Measurements from ENCODE around the gene EFEMP1. TPM values are rescaled to one million over a fixed set of nuclear protein-coding genes. Genes with fewer than 3 reads are reported as not detected.

The EFEMP1 gene
- total RNA-seq, 2 experiments from 2014 or later = 0.61 TPM; not detected in 1

GRCh38 chr2:55918856-55919255, 4.7 kb downstream of the EFEMP1 start:
- BruUV-seq (replicated peaks) = no TSS peak
- H3K79me2 ChIP-seq (ENCODE audit: insufficient read depth, low read depth, low read length) = no peaks in the 10 kb centered on the region
- intact Hi-C loops (cut with micrococcal nuclease; ENCODE audit: unreplicated experiment) = no loop called here
- H2AFZ ChIP-seq (ENCODE audit: low read length) = no peak overlapping the region
- H3K4me2 ChIP-seq (ENCODE audit: low read length) = no peak overlapping the region
- ChIA-PET POLR2A (interaction anchor here (1.4 kb wide), 1 partner anchor 13 kb away, joined by 3 read pairs; no protein-coding TSS in a partner anchor), CTCF (ENCODE audit: unreplicated experiment) (no interaction called here)
- no peak for DNase-seq (ENCODE audit: low spot score)
- H4K20me1 ChIP-seq (ENCODE audit: insufficient read depth, low read length) = no peaks in the 10 kb centered on the region
- no peaks in the 10 kb centered on the region for H3K9me3 ChIP-seq (ENCODE audit: low read length)
- H3K4me3 ChIP-seq (ENCODE audit: low read depth, low read length, poor library complexity, severe bottlenecking) = no peak overlapping the region
- TF ChIP-seq EZH2phosphoT487 (IDR thresholded peaks at IDR 0.05; ENCODE audit: borderline replicate concordance, low read depth, low read length) (no peak), CTCF (conservative IDR thresholded peaks at IDR 0.05; ENCODE audit: low read length) (no peak)
- no peaks in the 10 kb centered on the region for H3K4me1 ChIP-seq (ENCODE audit: insufficient read depth, low read length, poor library complexity, severe bottlenecking)
- no peaks in the 10 kb centered on the region for H3K36me3 ChIP-seq (ENCODE audit: insufficient read depth, low read length)
- H3K27ac ChIP-seq (ENCODE audit: low read depth, low read length, poor library complexity, severe bottlenecking) = no peak overlapping the region
- H3K9me2 ChIP-seq (ENCODE audit: insufficient read depth, low read length) = no peaks in the 10 kb centered on the region

- Histone ChIP-seq H2AFZ (ENCODE audit: low read length) (no peak overlapping the region), H3K4me3 (ENCODE audit: low read depth, low read length, poor library complexity, severe bottlenecking) (no peak overlapping the region), H3K9me3 (ENCODE audit: low read length) (no peaks in the 10 kb centered on the region), H3K9me2 (ENCODE audit: insufficient read depth, low read length) (no peaks in the 10 kb centered on the region), H3K27ac (ENCODE audit: low read depth, low read length, poor library complexity, severe bottlenecking) (no peak overlapping the region), H3K36me3 (ENCODE audit: insufficient read depth, low read length) (no peaks in the 10 kb centered on the region), H3K4me2 (ENCODE audit: low read length) (no peak overlapping the region), H4K20me1 (ENCODE audit: insufficient read depth, low read length) (no peaks in the 10 kb centered on the region), H3K79me2 (ENCODE audit: insufficient read depth, low read depth, low read length) (no peaks in the 10 kb centered on the region), H3K4me1 (ENCODE audit: insufficient read depth, low read length, poor library complexity, severe bottlenecking) (no peaks in the 10 kb centered on the region)
- TF ChIP-seq CTCF (conservative IDR thresholded peaks at IDR 0.05; ENCODE audit: low read length) = no peak
- TF ChIP-seq EZH2phosphoT487 (IDR thresholded peaks at IDR 0.05; ENCODE audit: borderline replicate concordance, low read depth, low read length) = no peak
- ChIA-PET POLR2A (no interaction called here), CTCF (ENCODE audit: unreplicated experiment) (no interaction called here)
- intact Hi-C loops (cut with micrococcal nuclease; ENCODE audit: unreplicated experiment) = no loop called here
- BruUV-seq (replicated peaks) = no TSS peak
- no peak for DNase-seq (ENCODE audit: low spot score)
Observed at GRCh38 chr2:55917713-55918390, 5.7 kb downstream of the EFEMP1 start.

- CTCF ChIA-PET (ENCODE audit: unreplicated experiment) = no interaction called here
- H3K79me2 ChIP-seq (ENCODE audit: insufficient read depth, low read depth, low read length) = no peaks in the 10 kb centered on the region
Observed at GRCh38 chr2:55917117-55917516, 6.5 kb downstream of the EFEMP1 start.

More at GRCh38 chr2:55917117-55917516, 6.5 kb downstream of the EFEMP1 start:
- H3K9me2 ChIP-seq (ENCODE audit: insufficient read depth, low read length) = no peaks in the 10 kb centered on the region
- no peak overlapping the region for H3K4me2 ChIP-seq (ENCODE audit: low read length)
- H3K9me3 ChIP-seq (ENCODE audit: low read length) = no peaks in the 10 kb centered on the region
- no peaks in the 10 kb centered on the region for H3K36me3 ChIP-seq (ENCODE audit: insufficient read depth, low read length)
- POLR2A ChIA-PET = interaction anchor here (0.6 kb wide), 1 partner anchor 61 kb away, joined by 3 read pairs; no protein-coding TSS in a partner anchor
- H3K4me1 ChIP-seq (ENCODE audit: insufficient read depth, low read length, poor library complexity, severe bottlenecking) = no peaks in the 10 kb centered on the region
- H3K4me3 ChIP-seq (ENCODE audit: low read depth, low read length, poor library complexity, severe bottlenecking) = no peak overlapping the region
- no peaks in the 10 kb centered on the region for H4K20me1 ChIP-seq (ENCODE audit: insufficient read depth, low read length)
- H3K27ac ChIP-seq (ENCODE audit: low read depth, low read length, poor library complexity, severe bottlenecking) = no peak overlapping the region
- DNase-seq (ENCODE audit: low spot score) = no peak
- H2AFZ ChIP-seq (ENCODE audit: low read length) = no peak overlapping the region
- intact Hi-C loops (cut with micrococcal nuclease; ENCODE audit: unreplicated experiment) = no loop called here
- TF ChIP-seq EZH2phosphoT487 (IDR thresholded peaks at IDR 0.05; ENCODE audit: borderline replicate concordance, low read depth, low read length) = no peak
- no peak for TF ChIP-seq CTCF (conservative IDR thresholded peaks at IDR 0.05; ENCODE audit: low read length)
- BruUV-seq (replicated peaks) = no TSS peak
